IPS DF 6.9 (cell line): Measurements from ENCODE around the gene SPDYE3.
"Not testable (repeated sequence)": the region's sequence is repeated elsewhere in the genome, so short reads cannot be mapped to it uniquely, and the experiment has no call there.

Experiments
- DNase-seq: peaks from one replicate; pipeline ENCODE4 v3.0.0-alpha.2; 2013; ENCODE audit warnings: low read depth, low spot score
- H3K27ac ChIP-seq: one replicate; pipeline ENCODE4 v1.5.1; 2013; ENCODE audit warnings: low read length, control low read depth
- H3K27me3 ChIP-seq: 2 replicates; pipeline ENCODE4 v1.6.1; 2013; ENCODE audit warnings: mild to moderate bottlenecking, low read length; ENCODE audit not compliant: control insufficient read depth, insufficient read depth
- H3K36me3 ChIP-seq: 2 replicates; pipeline ENCODE4 v1.6.1; 2013; ENCODE audit warnings: low read length; ENCODE audit not compliant: control insufficient read depth, insufficient read depth
- H3K4me1 ChIP-seq: 2 replicates; pipeline ENCODE4 v1.6.1; 2013; ENCODE audit warnings: low read length; ENCODE audit not compliant: control insufficient read depth, insufficient read depth
- H3K4me3 ChIP-seq: 2 replicates; pipeline ENCODE4 v1.5.1; 2013; ENCODE audit warnings: mild to moderate bottlenecking, low read length
- H3K9me3 ChIP-seq: 2 replicates; pipeline ENCODE4 v1.6.1; 2013; ENCODE audit warnings: low read length, inconsistent platforms; ENCODE audit not compliant: control insufficient read depth, insufficient read depth
- WGBS: extraction: QIAGEN DNeasy Blood & Tissue Kit; methylation state at CpG from one replicate; pipeline ENCODE4 v1.1.7; 2013; ENCODE audit warnings: mixed read lengths, missing lambda C conversion rate; ENCODE audit not compliant: insufficient read length, insufficient coverage; 5-methylcytosine and 5-hydroxymethylcytosine counted together

SPDYE3 gene

GRCh38 chr7:100351657-100352058 is 44.2 kb downstream of the SPDYE3 start:
- WGBS: no CpG with 5 or more reads among the region's 6 CpGs
- peaks cover 57% of the 10 kb centered on the region for H3K36me3 ChIP-seq
- DNase-seq: no peak

GRCh38 chr7:100352230-100352781 is 44.8 kb downstream of the SPDYE3 start:
- H3K4me3 ChIP-seq, DNase-seq, H3K27me3 ChIP-seq, H3K9me3 ChIP-seq, H3K27ac ChIP-seq, H3K4me1 ChIP-seq: not testable (repeated sequence)
- no CpG with 5 or more reads among the region's 18 CpGs for WGBS
- peaks cover 61% of the 10 kb centered on the region for H3K36me3 ChIP-seq

More at GRCh38 chr7:100351657-100352058, 44.2 kb downstream of the SPDYE3 start:
- Histone ChIP-seq H3K9me3 (no peaks in the 10 kb centered on the region), H3K4me3 (no peak overlapping the region), H3K27ac (no peak overlapping the region), H3K4me1 (no peaks in the 10 kb centered on the region), H3K27me3 (no peaks in the 10 kb centered on the region)

- Histone ChIP-seq H3K36me3 (peaks cover 58% of the 10 kb centered on the region), H3K27ac (no peak overlapping the region), H3K4me1 (no peaks in the 10 kb centered on the region), H3K4me3 (no peak overlapping the region), H3K27me3 (no peaks in the 10 kb centered on the region), H3K9me3 (no peaks in the 10 kb centered on the region)
- no CpG with 5 or more reads among the region's 16 CpGs for WGBS
- DNase-seq: no peak
Observed at GRCh38 chr7:100352984-100353684, 45.6 kb downstream of the SPDYE3 start.

- Histone ChIP-seq H3K36me3 (peaks cover 63% of the 10 kb centered on the region), H3K4me1 (no peaks in the 10 kb centered on the region), H3K4me3 (no peak overlapping the region), H3K27ac (no peak overlapping the region), H3K9me3 (no peaks in the 10 kb centered on the region), H3K27me3 (no peaks in the 10 kb centered on the region)
- no CpG with 5 or more reads among the region's 6 CpGs for WGBS
- DNase-seq: no peak
Observed at GRCh38 chr7:100353685-100354330, 46.3 kb downstream of the SPDYE3 start.

- H3K36me3 ChIP-seq: peaks cover 61% of the 10 kb centered on the region
- H3K27ac ChIP-seq: no peak overlapping the region
- no peaks in the 10 kb centered on the region for H3K4me1 ChIP-seq
- no peak for DNase-seq
- H3K9me3 ChIP-seq: no peaks in the 10 kb centered on the region
- H3K27me3 ChIP-seq: no peaks in the 10 kb centered on the region
- no CpG with 5 or more reads among the region's 8 CpGs for WGBS
- no peak overlapping the region for H3K4me3 ChIP-seq
Observed at GRCh38 chr7:100356416-100357068, 49.0 kb downstream of the SPDYE3 start.

DNA sequence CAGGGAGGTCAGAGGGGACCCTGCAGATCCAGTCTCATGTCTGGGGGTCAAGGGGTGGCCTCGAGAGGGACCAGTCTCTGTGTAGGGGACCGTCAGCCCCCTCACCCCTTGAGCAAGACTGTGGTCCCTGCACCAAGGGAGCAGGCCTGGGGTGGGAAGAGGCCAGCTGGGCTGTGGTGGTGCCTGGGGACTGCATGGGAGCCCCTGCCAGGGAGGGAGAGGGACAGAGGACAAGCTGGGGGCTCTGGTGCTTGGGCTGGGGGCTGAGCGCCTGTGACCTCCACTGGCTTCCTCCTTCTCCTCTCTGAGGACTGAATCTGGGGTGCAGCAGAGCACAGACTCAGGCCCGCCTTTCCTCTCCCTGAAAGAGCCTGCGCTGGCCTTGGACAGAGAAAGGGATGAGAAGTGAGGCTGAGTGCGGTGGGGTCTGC is 49.6 kb downstream of the SPDYE3 start:
- Histone ChIP-seq H3K36me3 (peaks cover 62% of the 10 kb centered on the region), H3K9me3 (no peaks in the 10 kb centered on the region), H3K27ac (no peak overlapping the region), H3K27me3 (no peaks in the 10 kb centered on the region), H3K4me1 (no peaks in the 10 kb centered on the region), H3K4me3 (no peak overlapping the region)
- WGBS: no CpG with 5 or more reads among the region's 6 CpGs
- DNase-seq: no peak

DNA sequence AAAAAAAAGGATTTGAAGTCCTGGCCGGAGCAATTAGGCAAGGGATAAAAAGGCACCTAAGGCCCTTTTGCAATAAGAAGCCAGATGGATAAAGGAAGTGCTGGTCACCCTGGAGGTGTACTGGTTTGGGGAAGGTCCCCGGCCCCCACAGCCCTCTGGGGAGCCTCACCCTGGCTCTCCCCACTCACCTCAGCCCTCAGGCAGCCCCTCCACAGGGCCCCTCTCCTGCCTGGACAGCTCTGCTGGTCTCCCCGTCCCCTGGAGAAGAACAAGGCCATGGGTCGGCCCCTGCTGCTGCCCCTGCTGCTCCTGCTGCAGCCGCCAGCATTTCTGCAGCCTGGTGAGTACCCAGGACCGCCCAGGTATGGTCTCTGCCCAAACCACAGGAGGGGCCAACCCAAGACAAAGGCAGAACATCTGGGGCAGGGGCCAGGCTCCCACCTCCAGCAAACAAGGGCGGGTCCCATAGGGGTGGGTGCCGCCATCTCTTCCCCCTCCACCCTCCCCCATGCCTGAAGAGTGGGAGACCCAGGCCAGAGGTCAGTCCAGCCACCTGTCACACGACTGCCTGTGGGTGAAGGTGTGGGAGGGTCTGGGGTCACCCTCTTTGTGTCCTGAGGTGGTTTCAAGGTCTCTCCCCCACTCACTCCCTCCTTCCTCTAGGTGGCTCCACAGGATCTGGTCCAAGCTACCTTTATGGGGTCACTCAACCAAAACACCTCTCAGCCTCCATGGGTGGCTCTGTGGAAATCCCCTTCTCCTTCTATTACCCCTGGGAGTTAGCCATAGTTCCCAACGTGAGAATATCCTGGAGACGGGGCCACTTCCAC is 50.7 kb downstream of the SPDYE3 start, which contains the start of gene PILRB:
TSS of gene PILRB (plus strand) at position 91 of the 830 bp plus-strand sequence. CDS start at position 277, 186 bp downstream.
- H3K27me3 ChIP-seq: no peaks in the 10 kb centered on the region
- no peaks in the 10 kb centered on the region for H3K9me3 ChIP-seq
- H3K4me1 ChIP-seq: no peaks in the 10 kb centered on the region
- peaks cover 58% of the 10 kb centered on the region for H3K36me3 ChIP-seq
- H3K27ac ChIP-seq: no peak within 1 kb of the TSS
- no CpG with 5 or more reads among the region's 11 CpGs for WGBS
- no peak for DNase-seq
- H3K4me3 ChIP-seq: no peak within 1 kb of the TSS

- Histone ChIP-seq H3K4me3 (no peak overlapping the region), H3K27me3 (no peaks in the 10 kb centered on the region), H3K4me1 (no peaks in the 10 kb centered on the region), H3K36me3 (peaks cover 53% of the 10 kb centered on the region), H3K27ac (no peak overlapping the region), H3K9me3 (no peaks in the 10 kb centered on the region)
- WGBS: no CpG with 5 or more reads among the region's 8 CpGs
- DNase-seq: no peak
Observed at GRCh38 chr7:100358857-100359212, 51.3 kb downstream of the SPDYE3 start.

GRCh38 chr7:100360135-100360854 is 52.8 kb downstream of the SPDYE3 start:
- Histone ChIP-seq H3K36me3 (peaks cover 42% of the 10 kb centered on the region), H3K9me3 (no peaks in the 10 kb centered on the region), H3K4me1 (no peaks in the 10 kb centered on the region), H3K27me3 (no peaks in the 10 kb centered on the region), H3K4me3 (no peak overlapping the region), H3K27ac (no peak overlapping the region)
- no CpG with 5 or more reads among the region's 3 CpGs for WGBS
- no peak for DNase-seq
